Measurements from ENCODE around the gene GABRA5.

The GABRA5 gene

GRCh38 chr15:26868029-26868685 is 1.3 kb downstream of the GABRA5 start:
- no peaks in the 10 kb centered on the region for H3K9me3 ChIP-seq (ENCODE audit: control insufficient read depth, low read length)
- H3K4me1 ChIP-seq, result no peaks in the 10 kb centered on the region
- H3K27me3 ChIP-seq (ENCODE audit: control insufficient read depth, insufficient read depth, low read length), result peaks cover 4% of the 10 kb centered on the region
- no peak overlapping the region for H3K9ac ChIP-seq
- H3K79me2 ChIP-seq, result no peaks in the 10 kb centered on the region
- H2AFZ ChIP-seq, result no peak overlapping the region
- H3K36me3 ChIP-seq (ENCODE audit: control insufficient read depth, insufficient read depth, low read length), result no peaks in the 10 kb centered on the region
- H3K27ac ChIP-seq, result no peak overlapping the region
- no peak overlapping the region for H3K4me3 ChIP-seq (ENCODE audit: low read depth, low read length)
- TF ChIP-seq CTCF (IDR thresholded peaks at IDR 0.05), result no peak
- no peak overlapping the region for H3K4me2 ChIP-seq (ENCODE audit: low read length)

- H3K9ac ChIP-seq, result no peak overlapping the region
- H3K4me3 ChIP-seq (ENCODE audit: low read depth, low read length), result no peak overlapping the region
- no peak overlapping the region for H2AFZ ChIP-seq
- H3K9me3 ChIP-seq (ENCODE audit: control insufficient read depth, low read length), result no peaks in the 10 kb centered on the region
- TF ChIP-seq CTCF (IDR thresholded peaks at IDR 0.05), result no peak
- H3K27ac ChIP-seq, result no peak overlapping the region
- no peaks in the 10 kb centered on the region for H3K4me1 ChIP-seq
- peaks cover 4% of the 10 kb centered on the region for H3K27me3 ChIP-seq (ENCODE audit: control insufficient read depth, insufficient read depth, low read length)
- H3K4me2 ChIP-seq (ENCODE audit: low read length), result no peak overlapping the region
- H3K79me2 ChIP-seq, result no peaks in the 10 kb centered on the region
- H3K36me3 ChIP-seq (ENCODE audit: control insufficient read depth, insufficient read depth, low read length), result no peaks in the 10 kb centered on the region
Observed at GRCh38 chr15:26869628-26870027, 2.8 kb downstream of the GABRA5 start.

GRCh38 chr15:26870346-26870745 is 3.5 kb downstream of the GABRA5 start:
- peaks cover 4% of the 10 kb centered on the region for H3K27me3 ChIP-seq (ENCODE audit: control insufficient read depth, insufficient read depth, low read length)
- TF ChIP-seq CTCF (IDR thresholded peaks at IDR 0.05), result no peak
- H3K9ac ChIP-seq, result no peak overlapping the region
- H3K27ac ChIP-seq, result no peak overlapping the region
- no peak overlapping the region for H3K4me3 ChIP-seq (ENCODE audit: low read depth, low read length)
- H3K9me3 ChIP-seq (ENCODE audit: control insufficient read depth, low read length), result no peaks in the 10 kb centered on the region
- H3K79me2 ChIP-seq, result no peaks in the 10 kb centered on the region
- no peak overlapping the region for H3K4me2 ChIP-seq (ENCODE audit: low read length)
- H2AFZ ChIP-seq, result no peak overlapping the region
- no peaks in the 10 kb centered on the region for H3K36me3 ChIP-seq (ENCODE audit: control insufficient read depth, insufficient read depth, low read length)
- H3K4me1 ChIP-seq, result no peaks in the 10 kb centered on the region

GRCh38 chr15:26872206-26872605 is 5.3 kb downstream of the GABRA5 start:
- Histone ChIP-seq H3K79me2 (no peaks in the 10 kb centered on the region), H2AFZ (no peak overlapping the region), H3K4me3 (ENCODE audit: low read depth, low read length) (no peak overlapping the region), H3K9me3 (ENCODE audit: control insufficient read depth, low read length) (no peaks in the 10 kb centered on the region), H3K4me1 (no peaks in the 10 kb centered on the region), H3K27ac (no peak overlapping the region), H3K36me3 (ENCODE audit: control insufficient read depth, insufficient read depth, low read length) (no peaks in the 10 kb centered on the region), H3K27me3 (ENCODE audit: control insufficient read depth, insufficient read depth, low read length) (peaks cover 4% of the 10 kb centered on the region), H3K4me2 (ENCODE audit: low read length) (no peak overlapping the region), H3K9ac (no peak overlapping the region)
- TF ChIP-seq CTCF (IDR thresholded peaks at IDR 0.05), result no peak

GRCh38 chr15:26873846-26874245 is 7.0 kb downstream of the GABRA5 start:
- no peaks in the 10 kb centered on the region for H3K79me2 ChIP-seq
- H3K4me2 ChIP-seq (ENCODE audit: low read length), result no peak overlapping the region
- H3K4me3 ChIP-seq (ENCODE audit: low read depth, low read length), result no peak overlapping the region
- TF ChIP-seq CTCF (IDR thresholded peaks at IDR 0.05), result no peak
- no peak overlapping the region for H2AFZ ChIP-seq
- H3K27me3 ChIP-seq (ENCODE audit: control insufficient read depth, insufficient read depth, low read length), result no peaks in the 10 kb centered on the region
- H3K36me3 ChIP-seq (ENCODE audit: control insufficient read depth, insufficient read depth, low read length), result no peaks in the 10 kb centered on the region
- H3K4me1 ChIP-seq, result no peaks in the 10 kb centered on the region
- H3K9ac ChIP-seq, result no peak overlapping the region
- no peaks in the 10 kb centered on the region for H3K9me3 ChIP-seq (ENCODE audit: control insufficient read depth, low read length)
- H3K27ac ChIP-seq, result no peak overlapping the region

Data from parathyroid adenoma (tissue), 2 donors.